Mucosa of rectum (tissue), 2 donors: ENCODE measurements around the gene SCAMP4.

Experiments
- H3K27ac ChIP-seq, 2 donors: one replicate each; pipeline ENCODE4 v1.7.0; 2013; ENCODE audit warnings: inconsistent platforms in 2 of 2, low read depth in 2 of 2, low read length in 2 of 2
- H3K27me3 ChIP-seq, 2 donors: one replicate each; pipeline ENCODE4 v1.7.0; 2013; ENCODE audit warnings: low read length in 2 of 2; ENCODE audit not compliant: control insufficient read depth in 2 of 2, insufficient read depth in 2 of 2
- H3K36me3 ChIP-seq, 2 donors: one replicate each; pipeline ENCODE4 v1.7.0; 2013; ENCODE audit warnings: low read length in 2 of 2; ENCODE audit not compliant: control insufficient read depth in 2 of 2, insufficient read depth in 2 of 2
- H3K4me1 ChIP-seq, 2 donors: one replicate each; pipeline ENCODE4 v1.7.0; 2013; ENCODE audit warnings: low read length in 2 of 2, mild to moderate bottlenecking in 1 of 2; ENCODE audit not compliant: control insufficient read depth in 2 of 2, insufficient read depth in 2 of 2
- H3K4me3 ChIP-seq, 2 donors: one replicate each; pipeline ENCODE4 v1.7.0; 2013; ENCODE audit warnings: low read length in 2 of 2
- H3K9ac ChIP-seq, 2 donors: one replicate each; pipeline ENCODE4 v1.7.0; 2013; ENCODE audit warnings: low read length in 2 of 2, low read depth in 1 of 2, mild to moderate bottlenecking in 1 of 2
- H3K9me3 ChIP-seq, 2 donors: one replicate each; pipeline ENCODE4 v1.7.0; 2013; ENCODE audit warnings: low read length in 2 of 2; ENCODE audit not compliant: control insufficient read depth in 2 of 2
- donor health status: healthy.
- donor health status: Normal muscosa, but diverticular disease.

The SCAMP4 gene

GRCh38 chr19:1944088-1944915, 39.1 kb downstream of the SCAMP4 start:
- no peak overlapping the region for H3K27ac ChIP-seq

GRCh38 chr19:1944916-1945561, 39.8 kb downstream of the SCAMP4 start:
- Histone ChIP-seq H3K27ac (no peak overlapping the region), H3K27me3 (no peaks in the 10 kb centered on the region), H3K36me3 (no peaks in the 10 kb centered on the region), H3K9ac (no peak overlapping the region), H3K9me3 (no peaks in the 10 kb centered on the region), H3K4me1 (peaks cover 10 to 23% of the 10 kb centered on the region in 2 donors), H3K4me3 (no peak overlapping the region)

More at GRCh38 chr19:1944088-1944915, 39.1 kb downstream of the SCAMP4 start:
- Histone ChIP-seq H3K4me1 (peaks cover 16 to 28% of the 10 kb centered on the region in 2 donors), H3K27me3 (no peaks in the 10 kb centered on the region), H3K9me3 (no peaks in the 10 kb centered on the region), H3K36me3 (no peaks in the 10 kb centered on the region), H3K4me3 (no peak overlapping the region), H3K9ac (no peak overlapping the region)

- Histone ChIP-seq H3K9ac (no peak overlapping the region), H3K4me3 (no peak overlapping the region), H3K27me3 (no peaks in the 10 kb centered on the region), H3K9me3 (no peaks in the 10 kb centered on the region), H3K4me1 (peaks cover 7 to 19% of the 10 kb centered on the region in 2 donors), H3K27ac (no peak overlapping the region), H3K36me3 (no peaks in the 10 kb centered on the region)
Measured at GRCh38 chr19:1945899-1946298, 40.7 kb downstream of the SCAMP4 start.

GRCh38 chr19:1947651-1948209, 42.5 kb downstream of the SCAMP4 start:
- Histone ChIP-seq H3K9ac (no peak overlapping the region), H3K27ac (no peak overlapping the region), H3K36me3 (peaks cover 0 to under 1% of the 10 kb centered on the region in 2 donors), H3K4me3 (no peak overlapping the region), H3K27me3 (no peaks in the 10 kb centered on the region), H3K4me1 (peaks cover 5 to 18% of the 10 kb centered on the region in 2 donors), H3K9me3 (no peaks in the 10 kb centered on the region)

- Histone ChIP-seq H3K4me1 (peaks cover under 1 to 4% of the 10 kb centered on the region in 2 donors), H3K9me3 (no peaks in the 10 kb centered on the region), H3K27me3 (no peaks in the 10 kb centered on the region), H3K9ac (no peak overlapping the region), H3K4me3 (no peak overlapping the region), H3K36me3 (peaks cover 0 to 11% of the 10 kb centered on the region in 2 donors), H3K27ac (no peak overlapping the region)
Measured at GRCh38 chr19:1949304-1950101, 44.3 kb downstream of the SCAMP4 start.

- Histone ChIP-seq H3K4me1 (no peaks in the 10 kb centered on the region), H3K27me3 (no peaks in the 10 kb centered on the region), H3K27ac (no peak overlapping the region), H3K9ac (no peak overlapping the region), H3K9me3 (no peaks in the 10 kb centered on the region), H3K4me3 (no peak overlapping the region), H3K36me3 (peaks cover 0 to 11% of the 10 kb centered on the region in 2 donors)
Measured at GRCh38 chr19:1950640-1951039, 45.4 kb downstream of the SCAMP4 start.

GRCh38 chr19:1952635-1953034, 47.4 kb downstream of the SCAMP4 start:
- Histone ChIP-seq H3K4me1 (no peaks in the 10 kb centered on the region), H3K4me3 (no peak overlapping the region), H3K36me3 (peaks cover 3 to 11% of the 10 kb centered on the region in 2 donors), H3K9ac (no peak overlapping the region), H3K27me3 (no peaks in the 10 kb centered on the region), H3K9me3 (no peaks in the 10 kb centered on the region), H3K27ac (no peak overlapping the region)

GRCh38 chr19:1953037-1953436, 47.8 kb downstream of the SCAMP4 start:
- Histone ChIP-seq H3K36me3 (peaks cover 3 to 11% of the 10 kb centered on the region in 2 donors), H3K4me3 (no peak overlapping the region), H3K27ac (no peak overlapping the region), H3K9me3 (no peaks in the 10 kb centered on the region), H3K9ac (no peak overlapping the region), H3K27me3 (no peaks in the 10 kb centered on the region), H3K4me1 (no peaks in the 10 kb centered on the region)

- Histone ChIP-seq H3K36me3 (peaks cover 3 to 11% of the 10 kb centered on the region in 2 donors), H3K4me1 (no peaks in the 10 kb centered on the region), H3K27ac (no peak overlapping the region), H3K4me3 (no peak overlapping the region), H3K9me3 (no peaks in the 10 kb centered on the region), H3K9ac (no peak overlapping the region), H3K27me3 (no peaks in the 10 kb centered on the region)
Measured at GRCh38 chr19:1953441-1954094, 48.4 kb downstream of the SCAMP4 start.
